Ishikawa (cell line): ENCODE data around the gene FANCD2.

ENCODE experiments used
- CEBPB ChIP-seq: IDR thresholded peaks from 2 replicates; pipeline ENCODE4 v1.6.1; 2012
- CREB1 ChIP-seq: IDR thresholded peaks from 2 replicates; pipeline ENCODE4 v1.6.1; 2012; ENCODE audit warnings: low read depth
- EGR1 ChIP-seq: IDR thresholded peaks from 2 replicates; pipeline ENCODE4 v1.6.1; 2012
- EP300 ChIP-seq: IDR thresholded peaks from 2 replicates; pipeline ENCODE4 v1.6.1; 2012; ENCODE audit warnings: borderline replicate concordance
- FOXM1 ChIP-seq: IDR thresholded peaks from 2 replicates; pipeline ENCODE4 v1.6.1; 2012; ENCODE audit warnings: low read depth, borderline replicate concordance
- MAX ChIP-seq: IDR thresholded peaks from 2 replicates; pipeline ENCODE4 v1.6.1; 2012
- NFIC ChIP-seq: IDR thresholded peaks from 2 replicates; pipeline ENCODE4 v1.6.1; 2012
- RAD21 ChIP-seq: IDR thresholded peaks from 2 replicates; pipeline ENCODE4 v1.6.1; 2012; ENCODE audit warnings: low read depth
- REST ChIP-seq: IDR thresholded peaks from 2 replicates; pipeline ENCODE4 v1.6.1; 2012; ENCODE audit warnings: low read depth, mild to moderate bottlenecking
- TAF1 ChIP-seq: IDR thresholded peaks from 2 replicates; pipeline ENCODE4 v1.6.1; 2012; ENCODE audit warnings: low read depth, mild to moderate bottlenecking
- TCF12 ChIP-seq: IDR thresholded peaks from 2 replicates; pipeline ENCODE4 v1.6.1; 2012; ENCODE audit warnings: low read depth
- TEAD4 ChIP-seq: IDR thresholded peaks from 2 replicates; pipeline ENCODE4 v1.6.1; 2012
- USF1 ChIP-seq: IDR thresholded peaks from 2 replicates; pipeline ENCODE4 v1.6.1; 2012
- YY1 ChIP-seq: IDR thresholded peaks from 2 replicates; pipeline ENCODE4 v1.6.1; 2012; ENCODE audit warnings: low read depth
- ZBTB7A ChIP-seq: IDR thresholded peaks from 2 replicates; pipeline ENCODE4 v1.6.1; 2012; ENCODE audit warnings: low read depth

FANCD2 gene

GRCh38 chr3:10074666-10075065 lies 48.4 kb downstream of the FANCD2 start:
- no peak for TF ChIP-seq EP300
- TF ChIP-seq FOXM1, result no peak
- no peak for TF ChIP-seq TCF12
- TF ChIP-seq YY1, result no peak
- TF ChIP-seq CEBPB, result no peak
- TF ChIP-seq CREB1, result no peak
- TF ChIP-seq TAF1, result no peak
- TF ChIP-seq NFIC, result no peak
- TF ChIP-seq RAD21, result no peak
- no peak for TF ChIP-seq MAX
- no peak for TF ChIP-seq ZBTB7A

- no peak for TF ChIP-seq REST
- no peak for TF ChIP-seq CEBPB
- TF ChIP-seq YY1, result no peak
- no peak for TF ChIP-seq NFIC
- TF ChIP-seq CREB1, result no peak
- no peak for TF ChIP-seq USF1
- no peak for TF ChIP-seq EGR1
- no peak for TF ChIP-seq MAX
- no peak for TF ChIP-seq EP300
- TF ChIP-seq TCF12, result no peak
- no peak for TF ChIP-seq TAF1
- TF ChIP-seq RAD21, result no peak
- no peak for TF ChIP-seq FOXM1
- TF ChIP-seq TEAD4, result no peak
- TF ChIP-seq ZBTB7A, result no peak
These were observed 55.6 kb downstream of the FANCD2 start for GRCh38 chr3:10081871-10082270.

GRCh38 chr3:10085738-10086137 lies 59.5 kb downstream of the FANCD2 start:
- TF ChIP-seq EGR1, result no peak
- TF ChIP-seq YY1, result no peak
- TF ChIP-seq TEAD4, result no peak
- TF ChIP-seq NFIC, result no peak
- no peak for TF ChIP-seq MAX
- TF ChIP-seq EP300, result no peak
- no peak for TF ChIP-seq FOXM1
- no peak for TF ChIP-seq RAD21
- TF ChIP-seq CEBPB, result no peak
- no peak for TF ChIP-seq TAF1
- TF ChIP-seq TCF12, result no peak
- no peak for TF ChIP-seq CREB1
- no peak for TF ChIP-seq USF1
- no peak for TF ChIP-seq ZBTB7A
- no peak for TF ChIP-seq REST

- no peak for TF ChIP-seq TCF12
- no peak for TF ChIP-seq CREB1
- TF ChIP-seq YY1, result no peak
- no peak for TF ChIP-seq FOXM1
- no peak for TF ChIP-seq REST
- no peak for TF ChIP-seq ZBTB7A
- TF ChIP-seq NFIC, result no peak
These were observed 62.0 kb downstream of the FANCD2 start for GRCh38 chr3:10088256-10088655.
